Frontal cortex (tissue), 4 donors: Measurements from ENCODE around the gene MLLT3. TPM values are rescaled to one million over a fixed set of nuclear protein-coding genes. Genes with fewer than 3 reads are reported as not detected.

Experiments
- DNase-seq, 2 donors: peaks; one replicate each; pipeline ENCODE4 v3.0.0; 2012; ENCODE audit warnings: low spot score in 2 of 2
- FAIRE-seq: peaks from 2 replicates; lab custom pipeline; 2012; peaks lifted over from hg19 to GRCh38; lab: Jason Lieb, UNC
- total RNA-seq: library from RNA; depleted of rRNA; stranded (reverse); fragments of >200 nt; gene quantifications from one replicate; pipeline ENCODE4 v1.2.3, GENCODE V29; 2014
- donor health status: control.
- donor health status: control.
- donor health status: control.

Gene MLLT3
- total RNA-seq, 1 donor from 2014 or later = 125 TPM

- FAIRE-seq = no peak
- no peak for DNase-seq
Observed at GRCh38 chr9:20528253-20528652, 94.0 kb downstream of the MLLT3 start.

DNA sequence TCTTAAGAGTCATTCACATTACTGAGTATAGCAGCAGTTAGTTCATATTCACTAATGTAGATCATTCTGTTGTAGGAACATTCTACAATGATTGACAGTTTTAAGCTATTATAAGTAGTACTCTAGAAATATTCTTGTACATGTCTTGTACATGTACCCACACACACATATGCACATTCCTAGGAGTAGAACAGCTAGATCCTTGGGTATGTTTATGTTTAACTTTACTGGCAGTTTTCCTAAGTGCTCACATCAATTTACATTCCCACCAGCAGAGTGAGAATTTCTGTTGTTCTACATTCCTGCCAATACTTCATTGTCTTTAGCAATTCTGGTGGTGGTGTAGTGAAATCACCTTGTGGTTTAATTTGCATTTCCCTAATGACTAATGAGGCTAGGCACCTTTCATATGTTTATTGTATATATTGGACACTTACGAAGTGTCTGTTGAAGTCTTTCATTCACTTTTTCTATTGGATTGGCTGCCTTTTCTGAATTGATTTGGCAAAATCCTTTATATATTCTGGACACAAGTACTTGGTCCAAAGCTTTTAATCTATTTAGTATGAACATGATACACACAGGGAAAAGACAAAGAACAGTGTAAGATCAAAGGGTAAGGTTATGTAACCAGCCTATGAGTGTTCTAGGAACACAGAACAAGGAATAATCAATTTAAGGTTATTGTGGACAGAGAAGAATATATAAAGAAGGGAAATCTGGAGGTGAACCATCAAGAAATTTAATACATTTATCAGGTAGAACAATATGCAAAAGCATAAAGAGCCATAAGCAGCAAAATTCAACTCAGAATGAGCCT lies 95.6 kb downstream of the MLLT3 start:
- DNase-seq (no peak), FAIRE-seq (no peak)

- no peak for DNase-seq
- no peak for FAIRE-seq
Observed at GRCh38 chr9:20524776-20525175, 97.5 kb downstream of the MLLT3 start.

GRCh38 chr9:20518737-20519136 lies 103.6 kb downstream of the MLLT3 start:
- FAIRE-seq = no peak
- no peak for DNase-seq

DNA sequence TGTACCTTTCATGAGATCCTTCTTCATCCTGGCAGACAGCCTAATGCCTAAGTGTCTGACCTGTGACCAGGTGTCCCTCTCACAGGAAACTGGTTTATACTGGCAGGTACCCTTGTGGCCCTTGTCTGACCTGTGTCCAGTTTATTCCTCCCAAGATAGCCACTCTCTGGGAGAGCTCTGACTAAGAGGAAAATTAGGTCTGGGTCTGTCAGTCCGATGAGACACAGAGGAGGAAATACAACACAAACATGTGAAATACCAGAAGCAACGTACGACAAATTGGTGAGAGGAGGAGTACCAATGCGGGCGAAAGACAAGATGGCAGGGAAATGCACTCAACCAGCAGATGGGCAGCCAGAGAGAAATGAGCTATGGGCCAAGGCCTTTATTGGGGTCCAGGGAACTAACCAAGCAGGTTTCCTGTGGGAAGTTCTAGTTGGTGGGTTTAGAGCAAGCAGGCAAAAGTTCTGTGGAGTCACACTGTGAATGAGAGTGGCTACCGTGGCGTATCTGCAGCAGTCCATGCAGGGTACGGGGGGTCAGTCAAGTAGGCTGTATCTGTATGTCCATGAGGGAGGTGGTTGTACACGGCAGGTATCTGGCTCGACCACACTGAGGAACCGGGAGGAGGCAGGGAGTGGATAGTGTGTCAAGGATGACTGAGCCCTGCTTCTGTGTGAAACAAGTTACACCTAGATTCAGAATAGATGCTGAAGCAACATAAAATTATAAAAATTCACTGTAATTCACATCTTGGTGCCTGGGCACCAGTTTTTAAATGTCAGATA lies 109.0 kb downstream of the MLLT3 start:
- DNase-seq = no peak
- FAIRE-seq = no peak

DNA sequence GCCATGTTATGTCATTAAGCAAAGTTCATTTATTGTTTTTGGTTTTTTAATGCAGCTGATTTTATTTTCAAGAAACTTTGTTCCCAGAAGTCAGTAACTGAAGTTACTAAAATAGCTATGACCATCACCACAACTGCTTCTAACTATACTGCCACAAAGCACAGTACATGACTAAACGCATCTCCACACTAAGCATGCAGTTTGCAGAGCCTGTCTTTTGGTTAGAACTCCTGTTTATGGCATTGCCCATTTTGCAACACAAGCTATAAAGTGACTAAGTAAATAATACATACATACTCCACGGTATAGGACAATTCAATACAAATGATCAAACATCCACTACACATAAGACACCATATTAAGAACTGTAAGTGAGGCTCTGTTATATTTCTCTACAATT lies 109.7 kb downstream of the MLLT3 start:
- no peak for FAIRE-seq

DNA sequence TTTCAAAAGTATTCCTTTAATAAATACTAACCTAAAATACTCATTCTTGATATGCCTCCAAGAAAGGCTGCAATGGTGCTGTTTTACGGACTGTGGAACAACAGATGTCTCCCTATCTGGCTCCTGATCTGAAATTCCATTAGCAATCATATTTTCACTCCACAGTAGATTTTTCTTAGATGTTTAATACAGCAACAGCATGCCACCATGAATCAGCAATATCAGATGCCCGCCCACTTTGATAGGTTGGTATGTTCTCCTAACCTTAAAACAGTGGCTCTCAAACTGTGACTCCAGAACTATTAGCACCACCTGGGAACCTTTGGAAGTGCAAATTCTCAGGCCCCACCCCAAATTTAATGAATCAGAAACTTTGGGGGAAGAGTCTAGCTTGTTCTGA lies 110.2 kb downstream of the MLLT3 start:
- DNase-seq (no peak), FAIRE-seq (no peak)

More for the DNA sequence above, 109.7 kb downstream of the MLLT3 start:
- no peak for DNase-seq

DNA sequence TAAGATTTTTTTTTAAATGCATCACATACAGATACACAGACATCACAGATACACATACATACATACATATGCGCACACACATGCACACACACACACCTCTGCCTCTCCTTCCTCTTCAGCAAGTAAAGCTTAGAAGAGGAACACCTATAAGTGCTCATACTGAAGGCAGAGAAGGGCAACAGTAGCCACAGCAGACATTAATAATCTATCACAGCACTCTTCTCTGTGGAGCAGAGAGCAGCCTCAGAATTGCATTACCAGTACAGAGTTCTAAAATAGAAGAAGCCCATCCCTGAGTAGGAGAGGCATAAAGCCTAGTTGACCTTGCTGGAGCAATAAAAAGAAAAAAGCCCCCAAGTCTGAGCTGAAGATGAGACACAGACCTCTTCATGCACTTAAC lies 110.6 kb downstream of the MLLT3 start:
- FAIRE-seq (no peak), DNase-seq (no peak)

DNA sequence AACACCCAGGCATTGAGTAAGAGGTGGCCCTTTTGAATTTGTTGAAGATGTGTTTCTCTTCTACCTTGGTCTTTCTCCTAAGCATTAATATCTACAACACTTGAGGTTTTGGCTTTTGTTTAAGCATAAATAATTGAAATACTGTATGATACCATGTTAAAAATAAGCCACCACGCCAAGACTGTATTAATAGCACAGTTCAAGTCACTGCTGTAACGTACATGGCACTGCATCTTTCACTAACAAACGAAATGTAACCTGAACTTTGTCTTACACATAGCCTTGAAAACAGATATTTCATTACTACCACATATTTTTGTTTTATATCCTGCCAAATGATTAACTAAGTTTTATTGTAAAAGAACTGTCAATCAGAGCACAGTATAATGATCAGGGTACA lies 112.8 kb downstream of the MLLT3 start:
- FAIRE-seq = no peak

DNA sequence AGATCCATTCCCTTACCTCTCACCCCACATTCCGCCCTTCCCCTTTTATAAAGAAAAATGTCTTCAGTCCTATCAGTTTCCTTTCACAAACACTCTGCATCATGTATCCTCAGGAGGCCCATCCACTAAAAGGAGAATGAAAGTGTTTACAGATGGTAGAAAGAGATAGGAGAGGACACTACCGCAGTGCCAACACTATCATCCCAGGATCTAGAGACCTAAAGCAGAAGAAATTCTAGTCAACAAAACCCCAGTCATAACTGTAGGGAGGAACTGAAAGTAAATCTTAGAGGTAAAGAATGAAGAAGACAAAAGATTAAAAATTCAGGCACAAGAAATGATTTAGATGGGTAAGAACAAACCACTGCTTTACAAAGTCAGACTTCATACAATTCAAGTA lies 114.1 kb downstream of the MLLT3 start:
- FAIRE-seq (no peak), DNase-seq (no peak)

More for the DNA sequence above, 112.8 kb downstream of the MLLT3 start:
- DNase-seq = no peak

- FAIRE-seq (no peak), DNase-seq (no peak)
Observed at GRCh38 chr9:20507431-20507830, 114.9 kb downstream of the MLLT3 start.

DNA sequence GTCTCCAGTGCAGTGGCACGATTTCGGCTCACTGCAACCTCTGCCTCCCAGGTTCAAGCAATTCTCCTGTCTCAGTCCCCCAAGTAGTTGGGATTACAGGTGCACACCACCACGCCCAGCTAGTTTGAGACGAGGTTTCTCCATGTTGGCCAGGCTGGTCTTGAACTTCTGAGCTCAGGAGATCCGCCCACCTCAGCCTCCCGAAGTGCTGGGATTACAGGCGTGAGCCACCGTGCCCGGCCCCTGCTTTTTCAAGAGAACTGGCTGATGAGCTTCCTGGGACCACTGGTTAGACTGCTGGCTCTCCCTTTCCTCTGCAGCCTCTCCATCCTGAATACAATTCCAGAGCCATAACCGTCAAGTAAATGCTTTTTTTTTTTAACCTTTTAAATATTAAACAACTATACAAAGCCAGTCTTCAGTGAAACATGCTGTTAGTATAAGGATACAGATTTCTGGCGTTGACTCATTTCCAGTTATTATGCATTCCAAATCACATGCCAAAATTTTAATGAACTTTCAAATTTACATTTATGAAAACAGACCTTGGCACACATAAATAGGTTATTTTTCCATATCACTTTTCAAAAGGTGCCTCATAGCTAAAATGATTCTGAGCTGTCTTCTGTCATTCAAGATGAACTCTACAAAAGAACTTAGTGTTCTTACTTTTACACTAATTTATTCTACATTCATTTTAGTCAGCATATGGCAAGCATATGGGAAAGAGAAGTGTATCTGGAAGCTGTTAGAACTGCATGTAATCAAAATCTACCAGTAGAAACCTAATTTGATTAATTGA lies 116.0 kb downstream of the MLLT3 start:
- DNase-seq (no peak), FAIRE-seq (no peak)

DNA sequence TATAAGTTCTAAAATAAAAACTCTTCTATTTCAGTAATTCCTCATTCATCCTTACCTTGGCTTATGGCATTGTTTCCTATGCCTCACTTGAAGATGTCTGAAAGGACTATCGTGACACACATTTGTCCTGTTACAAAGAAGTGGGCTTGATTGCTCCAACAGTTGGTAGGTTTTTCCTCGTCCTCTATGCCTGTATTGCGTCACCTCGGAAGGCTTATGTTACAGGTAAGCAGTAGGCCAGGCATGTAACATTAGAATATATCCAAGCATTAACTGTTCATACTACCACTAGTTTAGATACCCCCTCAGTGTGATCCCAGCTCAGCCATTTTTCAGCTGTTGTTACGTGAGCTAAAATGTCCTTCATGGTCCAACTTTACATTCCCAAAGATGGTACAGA lies 116.7 kb downstream of the MLLT3 start:
- no peak for DNase-seq
- FAIRE-seq = no peak

DNA sequence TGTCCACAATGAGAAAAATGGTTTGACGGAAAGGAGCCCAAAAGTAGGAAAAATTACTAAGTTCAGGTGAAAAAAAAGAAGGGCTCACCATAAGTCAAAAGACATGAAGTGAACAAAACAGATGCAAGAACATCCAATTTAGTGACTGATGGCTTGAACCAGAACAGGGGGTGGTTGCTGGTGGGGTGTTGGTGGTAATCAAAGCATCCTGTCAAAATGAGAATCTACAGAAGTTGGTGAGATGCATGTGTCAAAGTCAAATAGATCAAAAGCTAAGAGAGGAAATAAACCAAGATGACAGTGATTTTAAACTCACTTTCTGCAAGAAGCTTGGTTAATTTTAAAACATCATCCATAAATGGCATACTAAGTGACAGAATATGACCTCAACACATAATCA lies 117.4 kb downstream of the MLLT3 start:
- no peak for DNase-seq
- FAIRE-seq = no peak

GRCh38 chr9:20500101-20500500 lies 122.2 kb downstream of the MLLT3 start:
- FAIRE-seq = no peak
- no peak for DNase-seq

GRCh38 chr9:20499013-20499412 lies 123.3 kb downstream of the MLLT3 start:
- DNase-seq = no peak
- no peak for FAIRE-seq

DNA sequence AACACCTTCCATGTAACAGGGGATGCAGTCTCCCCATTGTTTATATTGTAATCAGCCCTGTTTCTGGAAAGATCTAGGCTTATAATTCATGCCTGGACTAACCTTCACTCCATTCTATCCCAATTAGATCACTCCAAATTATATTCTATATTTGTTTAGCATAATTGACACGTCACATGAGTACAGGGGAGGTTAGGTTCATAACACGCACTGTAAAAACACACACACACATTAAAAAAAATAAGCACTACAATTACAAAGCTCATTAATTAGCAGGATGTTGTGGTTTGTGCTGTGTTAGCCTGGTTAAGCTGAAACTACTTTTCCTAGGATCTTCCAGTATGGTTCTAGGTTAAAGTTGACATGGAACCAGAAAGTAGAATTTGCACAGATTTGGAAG lies 126.0 kb downstream of the MLLT3 start:
- no peak for DNase-seq
- no peak for FAIRE-seq

GRCh38 chr9:20495098-20495497 lies 127.2 kb downstream of the MLLT3 start:
- DNase-seq = no peak
- FAIRE-seq = no peak

DNA sequence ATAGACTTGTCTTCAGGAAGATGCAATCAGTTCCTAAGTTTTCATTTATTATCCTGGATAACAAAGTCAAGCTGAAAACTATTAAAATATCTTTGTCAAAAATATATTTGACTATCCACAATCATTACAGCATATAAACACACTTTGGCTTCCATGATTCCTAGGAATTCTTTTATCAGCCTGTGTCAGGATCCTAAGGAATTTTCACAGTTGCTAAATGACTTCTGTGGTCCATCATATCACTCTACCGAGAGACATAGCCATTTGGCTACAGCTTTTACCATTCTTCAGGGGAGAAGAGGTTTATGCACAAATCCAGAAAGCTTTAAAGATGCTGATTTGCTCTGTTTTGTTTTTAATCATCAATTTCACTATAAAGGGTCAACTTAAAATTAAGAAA lies 128.3 kb downstream of the MLLT3 start:
- FAIRE-seq (no peak), DNase-seq (no peak)

DNA sequence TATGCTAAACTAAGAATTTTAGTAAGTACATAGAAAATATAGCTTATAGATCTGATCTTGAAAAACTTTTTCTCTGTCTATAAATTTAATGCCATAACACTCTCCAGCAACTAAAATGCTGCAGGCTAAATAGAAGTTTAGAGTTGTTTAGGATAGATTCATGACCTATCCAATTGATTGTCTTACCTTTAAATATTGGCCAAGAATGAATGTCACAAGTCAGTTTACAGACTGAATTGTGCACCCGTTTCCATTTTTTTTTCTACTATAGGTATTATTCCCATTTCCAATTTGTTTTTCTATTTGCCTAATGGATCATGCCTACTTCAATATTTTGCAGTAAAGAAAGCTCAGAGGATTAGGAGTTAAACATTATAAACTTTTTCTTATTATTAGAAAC lies 129.5 kb downstream of the MLLT3 start:
- no peak for FAIRE-seq
- no peak for DNase-seq

DNA sequence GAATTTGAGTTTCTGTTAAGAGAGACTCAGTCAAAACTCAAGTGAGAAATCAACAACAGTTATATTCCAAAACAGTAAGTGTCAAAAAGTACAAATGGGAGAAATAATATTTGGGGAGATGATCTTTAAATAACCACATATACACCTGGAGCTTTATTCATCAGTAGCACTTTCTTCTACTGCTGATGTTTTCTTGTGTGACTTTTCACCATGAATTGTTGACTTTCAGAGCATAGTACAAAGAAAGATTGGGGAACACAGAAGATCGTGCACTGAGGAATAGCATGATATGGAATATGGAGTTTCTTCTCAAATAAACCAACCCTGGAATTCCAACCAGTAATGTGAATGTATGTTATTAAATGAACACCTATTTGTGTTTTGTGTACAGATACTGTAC lies 130.7 kb downstream of the MLLT3 start:
- DNase-seq (no peak), FAIRE-seq (no peak)
